H1 (cell line): ENCODE measurements around the gene FAM186B. TPM values are rescaled to one million over a fixed set of nuclear protein-coding genes. Genes with fewer than 3 reads are reported as not detected.

ENCODE experiments used
- ASH2L ChIP-seq: fragments of 200-600, 300-600 bp; sonication (generic); IDR thresholded peaks from one replicate; pipeline ENCODE4 v1.7.1; 2017; ENCODE audit warnings: low read length
- GTF2F1 ChIP-seq: IDR thresholded peaks from 2 replicates; pipeline ENCODE4 v1.6.1; 2012; ENCODE audit warnings: low read depth, low read length, improper control_type of control experiment, borderline replicate concordance
- KDM1A ChIP-seq: fragments of 200-600, 300-600 bp; sonication (generic); IDR thresholded peaks from 2 replicates; pipeline ENCODE4 v1.7.1; 2016; ENCODE audit warnings: mild to moderate bottlenecking, low read length, borderline replicate concordance
- polyA plus RNA-seq, 7 experiments: library from polyadenylated mRNA; depleted of rRNA in 3 of 7; stranded (reverse) in 5 of 7; unstranded in 2 of 7; fragments of >200 nt in 5 of 7; fragments of 200-250 nt in 2 of 7; gene quantifications; 1 replicate in 5 of 7; 2 replicates in 1 of 7; 4 replicates in 1 of 7; pipeline versions ENCODE4 v1.2.1 to v1.2.3, GENCODE V29; 2011 to 2013; ENCODE audit warnings: missing spikeins in 2 of 7, mixed read lengths in 2 of 7
- total RNA-seq: library from RNA; stranded (reverse); fragmentation: NEBNext Ultra II Directional; extraction: Animal tissue kit (Norgen Biotek cat#: 25700); gene quantifications from 2 replicates; pipeline ENCODE4 v1.2.1, GENCODE V29; 2021

Gene FAM186B
- total and polyA plus RNA-seq, 2 of the 8 experiments (the other 6 are each of a cell fraction or from before 2014, with no cell fraction given), result 0.12 to 0.73 TPM

GRCh38 chr12:49622501-49623141 lies 17.2 kb upstream of the FAM186B start (continued):
- TF ChIP-seq GTF2F1, result no peak
- no peak for TF ChIP-seq ASH2L
- TF ChIP-seq KDM1A, result no peak
